A549 (cell line): ENCODE data around the gene EPS8. TPM values are rescaled to one million over a fixed set of nuclear protein-coding genes. Genes with fewer than 3 reads are reported as not detected.

Experiments used
- ATAC-seq, 2 experiments: fragments of 200-7000 bp in 1 of 2; fragments of >200 bp in 1 of 2; cut with Nextera tagmentation in 1 of 2; cut with Tn5 transposase in 1 of 2; 3 replicates each; pipeline versions ENCODE4 v1.8.0 to v1.9.1; 2018 to 2020; ENCODE audit warnings: mild to moderate bottlenecking in 1 of 2, moderate library complexity in 1 of 2
- CTCF ChIA-PET: fragments of 300-600 bp; sonication (Branson Sonifier 250); formaldehyde crosslinking; extraction: SDS; loops from one replicate; lab custom pipeline; 2021; ENCODE audit warnings: antibody characterized with exemption, inconsistent platforms; lab: Yijun Ruan, JAX
- POLR2A ChIA-PET: fragments of 350-600 bp; formaldehyde crosslinking; extraction: SDS; loops from one replicate; lab custom pipeline; 2021; ENCODE audit warnings: antibody characterized with exemption, inconsistent platforms; lab: Yijun Ruan, JAX
- DNase-seq, 2 experiments: peaks; one replicate each; pipeline versions ENCODE4 v3.0.0 to v3.0.0-alpha.2; 2011 to 2016; ENCODE audit warnings: low read depth in 1 of 2, low spot score in 1 of 2
- FAIRE-seq: peaks from 2 replicates; lab custom pipeline; 2011; peaks lifted over from hg19 to GRCh38; lab: Jason Lieb, UNC
- H3K27ac ChIP-seq, 2 experiments: fragments of >200 bp; sonication (Bioruptor Twin); formaldehyde crosslinking; 3 replicates each; pipeline ENCODE4 v1.5.1; 2016 to 2017
- H3K4me1 ChIP-seq: fragments of >200 bp; sonication (Bioruptor Twin); formaldehyde crosslinking; 3 replicates; pipeline ENCODE4 v1.6.1; 2016
- H3K4me2 ChIP-seq: fragments of >200 bp; sonication (Bioruptor Twin); formaldehyde crosslinking; 3 replicates; pipeline ENCODE4 v1.6.1; 2016
- H3K4me3 ChIP-seq: fragments of >200 bp; sonication (Bioruptor Twin); formaldehyde crosslinking; 3 replicates; pipeline ENCODE4 v1.5.1; 2016
- H3K9me3 ChIP-seq: fragments of >200 bp; sonication (Bioruptor Twin); formaldehyde crosslinking; 3 replicates; pipeline ENCODE4 v1.6.1; 2016
- ATOH8 ChIP-seq: fragments of 250-450 bp; sonication (Bioruptor Pico); IDR thresholded peaks from 2 replicates; pipeline ENCODE4 v1.5.0; 2020; ENCODE audit warnings: low read depth, mild to moderate bottlenecking, moderate library complexity
- BCL3 ChIP-seq: fragments of >200 bp; sonication (Bioruptor Twin); formaldehyde crosslinking; IDR thresholded peaks from 3 replicates; pipeline ENCODE4 v1.6.1; 2016
- CBX8 ChIP-seq: fragments of 200-600 bp; sonication (generic); IDR thresholded peaks from 2 replicates; pipeline ENCODE4 v1.6.1; 2016
- CEBPB ChIP-seq, 2 experiments: fragments of >200 bp in 1 of 2; sonication (Bioruptor Twin) in 1 of 2; formaldehyde crosslinking in 1 of 2; IDR thresholded peaks; 2 replicates each; pipeline ENCODE4 v1.6.1; 2012 to 2016
- EHMT2 ChIP-seq: fragments of 200-600 bp; sonication (generic); IDR thresholded peaks from 2 replicates; pipeline ENCODE4 v1.6.1; 2016; ENCODE audit warnings: antibody characterized with exemption, low read depth, mild to moderate bottlenecking, moderate library complexity
- FOSB ChIP-seq: fragments of 250-450 bp; sonication (Bioruptor Pico); IDR thresholded peaks from 2 replicates; pipeline ENCODE4 v1.5.0; 2020; ENCODE audit warnings: mild to moderate bottlenecking, moderate library complexity
- FOSL2 ChIP-seq, 2 experiments: fragments of 450-650 bp in 1 of 2; fragments of >200 bp in 1 of 2; sonication (Bioruptor Twin) in 1 of 2; formaldehyde crosslinking; IDR thresholded peaks; 2 replicates each; pipeline versions ENCODE4 v1.5.0 to v1.6.1; 2016 to 2020; ENCODE audit warnings: mild to moderate bottlenecking in 1 of 2, moderate library complexity in 1 of 2
- FOXS1 ChIP-seq: fragments of 250-450 bp; sonication (Bioruptor Pico); IDR thresholded peaks from 2 replicates; pipeline ENCODE4 v1.5.0; 2020; ENCODE audit warnings: mild to moderate bottlenecking, moderate library complexity
- HDAC2 ChIP-seq: fragments of 200-600 bp; sonication (generic); IDR thresholded peaks from 2 replicates; pipeline ENCODE4 v1.6.1; 2016
- HEYL ChIP-seq: fragments of 250-450 bp; sonication (Bioruptor Pico); IDR thresholded peaks from 2 replicates; pipeline ENCODE4 v1.8.0; 2021; ENCODE audit warnings: mild to moderate bottlenecking, moderate library complexity
- JUN ChIP-seq, 2 experiments: fragments of >200 bp; sonication (Bioruptor Twin); formaldehyde crosslinking; IDR thresholded peaks; 2 replicates in 1 of 2; 3 replicates in 1 of 2; pipeline ENCODE4 v1.6.1; 2016 to 2017
- JUNB ChIP-seq: fragments of >200 bp; sonication (Bioruptor Twin); formaldehyde crosslinking; IDR thresholded peaks from 2 replicates; pipeline ENCODE4 v1.6.1; 2016
- KDM5A ChIP-seq: fragments of 200-600 bp; sonication (generic); IDR thresholded peaks from 2 replicates; pipeline ENCODE4 v1.6.1; 2016; ENCODE audit warnings: antibody characterized with exemption, mild to moderate bottlenecking
- MAFK ChIP-seq: fragments of 450-650 bp; IDR thresholded peaks from 2 replicates; pipeline ENCODE4 v1.6.1; 2014; ENCODE audit not compliant: partially characterized antibody
- MAX ChIP-seq: IDR thresholded peaks from 2 replicates; pipeline ENCODE4 v1.6.1; 2012
- MAZ ChIP-seq: fragments of 150-350 bp; IDR thresholded peaks from 2 replicates; pipeline ENCODE4 v1.6.1; 2014; ENCODE audit warnings: antibody characterized with exemption, low read depth, low read length, borderline replicate concordance
- MYC ChIP-seq: IDR thresholded peaks from 2 replicates; pipeline ENCODE4 v1.6.1; 2012; ENCODE audit warnings: mild to moderate bottlenecking, inconsistent platforms, low read length, improper control_type of control experiment, borderline replicate concordance
- PBX3 ChIP-seq: IDR thresholded peaks from 2 replicates; pipeline ENCODE4 v1.6.1; 2012
- POLR2A ChIP-seq: IDR thresholded peaks from 2 replicates; pipeline ENCODE4 v1.6.1; 2012; ENCODE audit warnings: mild to moderate bottlenecking, low read length
- REST ChIP-seq: fragments of 200-600 bp; sonication (generic); IDR thresholded peaks from 2 replicates; pipeline ENCODE4 v1.6.1; 2016; ENCODE audit warnings: antibody characterized with exemption, mild to moderate bottlenecking, moderate library complexity
- SMC3 ChIP-seq: fragments of >200 bp; sonication (Bioruptor Twin); formaldehyde crosslinking; IDR thresholded peaks from 3 replicates; pipeline ENCODE4 v1.6.1; 2018; ENCODE audit warnings: inconsistent platforms
- SREBF2 ChIP-seq: fragments of 450-650 bp; IDR thresholded peaks from 2 replicates; pipeline ENCODE4 v1.6.1; 2014; ENCODE audit warnings: mild to moderate bottlenecking, moderate library complexity
- TFCP2L1 ChIP-seq: fragments of 250-450 bp; sonication (Bioruptor Pico); IDR thresholded peaks from 2 replicates; pipeline ENCODE4 v1.5.0; 2021; ENCODE audit warnings: mild to moderate bottlenecking
- ZSCAN20 ChIP-seq: fragments of 250-450 bp; sonication (Bioruptor Pico); IDR thresholded peaks from 2 replicates; pipeline ENCODE4 v1.8.0; 2022; ENCODE audit warnings: mild to moderate bottlenecking, moderate library complexity
- WGBS: methylation state at CpG from one replicate; pipeline ENCODE4 v1.1.6; 2017; ENCODE audit errors: missing lambda C conversion rate; 5-methylcytosine and 5-hydroxymethylcytosine counted together
- polyA plus RNA-seq, 4 experiments: library from polyadenylated mRNA; depleted of rRNA in 3 of 4; stranded (reverse); fragments of >200 nt; fragmentation: RNase III in 1 of 4; extraction: RNeasy Plus Mini Kit Qiagen cat#74134 plus additional on column Dnase treatment in 1 of 4; gene quantifications; 2 replicates in 3 of 4; 3 replicates in 1 of 4; pipeline ENCODE4 v1.2.3, GENCODE V29; 2011 to 2017

Gene EPS8
- polyA plus RNA-seq, 2 of the 4 experiments (the other 2 are of a cell fraction): 25.1 to 101 TPM

- Histone ChIP-seq H3K4me1 (no peaks in the 10 kb centered on the region), H3K9me3 (peaks cover 7% of the 10 kb centered on the region; the same call in 1 of the 3 replicates), H3K4me2 (no peak overlapping the region), H3K4me3 (no peak overlapping the region), H3K27ac (no peak overlapping the region)
- ATAC-seq: no peak
- no peak for DNase-seq
- 75% methylated on average over 1 of the region's 1 CpG for WGBS
- no peak for FAIRE-seq
- POLR2A ChIA-PET: no interaction called here
- CTCF ChIA-PET: interaction anchor here (0.9 to 2.3 kb wide), 4 partner anchors 9 to 248 kb away, joined by 3 to 10 read pairs (median 3); no protein-coding TSS in a partner anchor
- no peak for TF ChIP-seq CEBPB (IDR thresholded peaks at IDR 0.05)
- TF ChIP-seq KDM5A: no peak
- TF ChIP-seq SMC3: no peak
- no peak for TF ChIP-seq EHMT2
- TF ChIP-seq MAZ: no peak
- TF ChIP-seq FOSL2 (IDR thresholded peaks at IDR 0.05): no peak
- TF ChIP-seq FOSL2 (CRISPR knock-in tag; IDR thresholded peaks at IDR 0.05): no peak
- TF ChIP-seq MAX: no peak
- no peak for TF ChIP-seq FOXS1 (CRISPR knock-in tag)
- TF ChIP-seq TFCP2L1 (CRISPR knock-in tag): no peak
- no peak for TF ChIP-seq PBX3
- no peak for TF ChIP-seq MYC
- TF ChIP-seq HEYL (CRISPR knock-in tag): no peak
- TF ChIP-seq MAFK: no peak
Measured at GRCh38 chr12:15608406-15608805, 180.8 kb downstream of the EPS8 start.

- Histone ChIP-seq H3K4me1 (peaks cover 10% of the 10 kb centered on the region), H3K4me2 (no peak overlapping the region), H3K9me3 (no peaks in the 10 kb centered on the region), H3K4me3 (no peak overlapping the region), H3K27ac (no peak overlapping the region)
- TF ChIP-seq JUNB (no peak), HDAC2 (no peak), POLR2A (no peak), ZSCAN20 (CRISPR knock-in tag) (no peak), CBX8 (no peak), REST (no peak), KDM5A (no peak), BCL3 (no peak), CEBPB (IDR thresholded peaks at IDR 0.05) (no peak), JUN (IDR thresholded peaks at IDR 0.05) (no peak), SMC3 (no peak), MAX (no peak), ATOH8 (CRISPR knock-in tag) (no peak), SREBF2 (no peak), FOSB (no peak)
- ATAC-seq (no peak), DNase-seq (no peak), FAIRE-seq (no peak)
- ChIA-PET CTCF (interaction anchor here (0.9 to 2.6 kb wide), 3 partner anchors 12 to 33 kb away, joined by 3 to 7 read pairs (median 4); no protein-coding TSS in a partner anchor), POLR2A (no interaction called here)
- 88% methylated on average over 10 of the region's 10 CpGs for WGBS
Measured at GRCh38 chr12:15605881-15606590, 183.2 kb downstream of the EPS8 start.
